GM23338 (cell line): ENCODE results near the gene BMAL1. TPM values are rescaled to one million over a fixed set of nuclear protein-coding genes. Genes with fewer than 3 reads are reported as not detected.

Experiments used
- ATAC-seq: fragments of 200-7000 bp; cut with Tn5 transposase; 3 replicates; pipeline ENCODE4 v1.9.1; 2020
- DNase-seq: peaks from one replicate; pipeline ENCODE4 v3.0.0-alpha.2; 2015; ENCODE audit warnings: low spot score
- H2AFZ ChIP-seq: fragments of 200-600 bp; sonication (generic); 2 replicates; pipeline ENCODE4 v1.8.0; 2016; ENCODE audit warnings: antibody characterized with exemption, mild to moderate bottlenecking, moderate library complexity
- H3F3A ChIP-seq: fragments of 200-600 bp; sonication (generic); replicated peaks from 2 replicates; pipeline ENCODE4 v1.8.0; 2017; ENCODE audit warnings: antibody characterized with exemption, mixed run types, low read depth
- H3K27ac ChIP-seq: fragments of 200-600 bp; sonication (generic); 2 replicates; pipeline ENCODE4 v1.6.1; 2016; ENCODE audit warnings: low read depth
- H3K27me3 ChIP-seq: fragments of 200-600 bp; sonication (generic); 2 replicates; pipeline ENCODE4 v1.8.0; 2016; ENCODE audit warnings: mild to moderate bottlenecking, mixed run types, moderate library complexity; ENCODE audit not compliant: insufficient read depth
- H3K36me3 ChIP-seq: fragments of 200-600 bp; sonication (generic); 2 replicates; pipeline ENCODE4 v1.8.0; 2016; ENCODE audit warnings: mild to moderate bottlenecking; ENCODE audit not compliant: insufficient read depth
- H3K4me1 ChIP-seq: fragments of 200-600 bp; sonication (generic); 2 replicates; pipeline ENCODE4 v1.8.0; 2016; ENCODE audit warnings: mild to moderate bottlenecking, moderate library complexity; ENCODE audit not compliant: insufficient read depth
- H3K4me2 ChIP-seq: fragments of 200-600 bp; sonication (generic); 2 replicates; pipeline ENCODE4 v1.7.1; 2017; ENCODE audit warnings: mixed run types
- H3K4me3 ChIP-seq: fragments of 200-600 bp; sonication (generic); 2 replicates; pipeline ENCODE4 v1.6.1; 2016; ENCODE audit warnings: mixed run types
- H3K79me2 ChIP-seq: fragments of 200-600 bp; sonication (generic); replicated peaks from 2 replicates; pipeline ENCODE4 v1.8.0; 2017; ENCODE audit warnings: mild to moderate bottlenecking; ENCODE audit not compliant: insufficient read depth
- H3K9me2 ChIP-seq: fragments of 200-600 bp; sonication (generic); 2 replicates; pipeline ENCODE4 v1.8.0; 2017; ENCODE audit not compliant: insufficient read depth
- H4K20me1 ChIP-seq: fragments of 200-600 bp; sonication (generic); replicated peaks from 2 replicates; pipeline ENCODE4 v1.8.0; 2017; ENCODE audit warnings: mild to moderate bottlenecking; ENCODE audit not compliant: insufficient read depth
- H3K27ac Mint-ChIP-seq: 2 replicates; pipeline ENCODE4 v1.8.0; 2020; ENCODE audit warnings: inconsistent platforms, mild to moderate bottlenecking, moderate library complexity, mixed read lengths
- H3K27me3 Mint-ChIP-seq: 3 replicates; pipeline ENCODE4 v1.8.0; 2022; ENCODE audit warnings: low read depth, mild to moderate bottlenecking, moderate library complexity, mixed read lengths, inconsistent platforms; ENCODE audit not compliant: insufficient read depth, poor library complexity
- H3K36me3 Mint-ChIP-seq: 3 replicates; pipeline ENCODE4 v1.8.0; 2021; ENCODE audit warnings: low read depth, mild to moderate bottlenecking, inconsistent platforms, moderate library complexity, mixed read lengths
- H3K4me1 Mint-ChIP-seq: 3 replicates; pipeline ENCODE4 v1.8.0; 2020; ENCODE audit warnings: mild to moderate bottlenecking, inconsistent platforms, mixed read lengths
- H3K4me3 Mint-ChIP-seq: 3 replicates; pipeline ENCODE4 v1.8.0; 2021; ENCODE audit warnings: moderate library complexity, mild to moderate bottlenecking, inconsistent platforms, mixed read lengths
- H3K9me3 Mint-ChIP-seq: 3 replicates; pipeline ENCODE4 v1.8.0; 2020; ENCODE audit warnings: moderate library complexity, mild to moderate bottlenecking, inconsistent platforms, mixed read lengths
- EZH2phosphoT487 ChIP-seq: fragments of 200-600 bp; sonication (generic); IDR thresholded peaks from one replicate; pipeline ENCODE4 v1.8.1; 2018; ENCODE audit warnings: antibody characterized with exemption; ENCODE audit not compliant: unreplicated experiment
- JUNB ChIP-seq: IDR thresholded peaks from one replicate; pipeline ENCODE4 v1.6.1; 2016; ENCODE audit warnings: antibody characterized with exemption; ENCODE audit not compliant: unreplicated experiment
- NANOG ChIP-seq: IDR thresholded peaks from 2 replicates; pipeline ENCODE4 v1.6.1; 2016; ENCODE audit warnings: antibody characterized with exemption, borderline replicate concordance
- POLR2AphosphoS5 ChIP-seq: IDR thresholded peaks from 2 replicates; pipeline ENCODE4 v1.6.1; 2016; ENCODE audit warnings: antibody characterized with exemption, low read depth
- ZNF331 ChIP-seq: fragments of 250-450 bp; sonication (Bioruptor Pico); IDR thresholded peaks from 2 replicates; pipeline ENCODE4 v1.5.0; 2020; ENCODE audit warnings: low read depth, mild to moderate bottlenecking, moderate library complexity
- polyA plus RNA-seq: library from polyadenylated mRNA; unstranded; fragments of >200 nt; fragmentation: Nextera tagmentation; extraction: Ambion mirVana; gene quantifications from 2 replicates; pipeline ENCODE4 v1.2.1, GENCODE V29; 2016
- total RNA-seq: library from RNA; depleted of rRNA; stranded (reverse); fragments of >200 nt; shearing (Covaris generic); gene quantifications from 2 replicates; pipeline ENCODE4 v1.2.3, GENCODE V29; 2014
- TF ChIP-seq, protein P1 (sequence below): IDR thresholded peaks from one replicate; pipeline ENCODE4 v1.6.1; 2018; ENCODE audit warnings: antibody characterized with exemption; ENCODE audit not compliant: unreplicated experiment
- TF ChIP-seq, protein P2 (sequence below): IDR thresholded peaks from 2 replicates; pipeline ENCODE4 v1.6.1; 2016; ENCODE audit warnings: antibody characterized with exemption
- TF ChIP-seq, protein P3 (sequence below): fragments of 250-450 bp; sonication (Bioruptor Pico); IDR thresholded peaks from 2 replicates; pipeline ENCODE4 v1.5.0; 2020; ENCODE audit warnings: mild to moderate bottlenecking, moderate library complexity
- TF ChIP-seq, protein P4 (sequence below), 2 experiments: fragments of 200-600 bp in 1 of 2; sonication (generic) in 1 of 2; conservative IDR thresholded peaks; 2 replicates each; pipeline versions ENCODE4 v1.5.1 to v1.6.1; 2016 to 2017; ENCODE audit warnings: antibody characterized with exemption in 2 of 2, low read depth in 2 of 2, mild to moderate bottlenecking in 2 of 2, moderate library complexity in 1 of 2

BMAL1 gene
- total and polyA plus RNA-seq, 2 experiments from 2014 or later = 5.1 to 7.2 TPM

DNA sequence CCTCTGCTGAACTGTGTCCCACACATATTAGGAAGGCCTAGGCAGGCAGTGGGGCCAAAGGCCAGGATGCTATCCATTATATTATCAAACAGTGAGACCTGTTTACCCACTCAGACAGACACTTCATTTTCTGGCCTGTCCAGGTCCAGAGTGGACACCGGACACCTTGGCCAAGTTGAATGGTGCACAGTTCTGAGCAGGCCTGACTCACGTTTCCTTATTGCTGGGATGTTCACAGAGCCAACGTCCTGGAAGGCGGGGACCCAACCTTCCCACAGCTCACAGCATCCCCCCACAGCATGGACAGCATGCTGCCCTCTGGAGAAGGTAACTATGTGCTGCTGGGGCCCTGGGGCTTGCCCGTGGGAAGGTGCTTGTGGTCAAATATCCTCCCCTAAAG lies 98.8 kb downstream of the BMAL1 start (continued):
- TF ChIP-seq, protein P1, sequence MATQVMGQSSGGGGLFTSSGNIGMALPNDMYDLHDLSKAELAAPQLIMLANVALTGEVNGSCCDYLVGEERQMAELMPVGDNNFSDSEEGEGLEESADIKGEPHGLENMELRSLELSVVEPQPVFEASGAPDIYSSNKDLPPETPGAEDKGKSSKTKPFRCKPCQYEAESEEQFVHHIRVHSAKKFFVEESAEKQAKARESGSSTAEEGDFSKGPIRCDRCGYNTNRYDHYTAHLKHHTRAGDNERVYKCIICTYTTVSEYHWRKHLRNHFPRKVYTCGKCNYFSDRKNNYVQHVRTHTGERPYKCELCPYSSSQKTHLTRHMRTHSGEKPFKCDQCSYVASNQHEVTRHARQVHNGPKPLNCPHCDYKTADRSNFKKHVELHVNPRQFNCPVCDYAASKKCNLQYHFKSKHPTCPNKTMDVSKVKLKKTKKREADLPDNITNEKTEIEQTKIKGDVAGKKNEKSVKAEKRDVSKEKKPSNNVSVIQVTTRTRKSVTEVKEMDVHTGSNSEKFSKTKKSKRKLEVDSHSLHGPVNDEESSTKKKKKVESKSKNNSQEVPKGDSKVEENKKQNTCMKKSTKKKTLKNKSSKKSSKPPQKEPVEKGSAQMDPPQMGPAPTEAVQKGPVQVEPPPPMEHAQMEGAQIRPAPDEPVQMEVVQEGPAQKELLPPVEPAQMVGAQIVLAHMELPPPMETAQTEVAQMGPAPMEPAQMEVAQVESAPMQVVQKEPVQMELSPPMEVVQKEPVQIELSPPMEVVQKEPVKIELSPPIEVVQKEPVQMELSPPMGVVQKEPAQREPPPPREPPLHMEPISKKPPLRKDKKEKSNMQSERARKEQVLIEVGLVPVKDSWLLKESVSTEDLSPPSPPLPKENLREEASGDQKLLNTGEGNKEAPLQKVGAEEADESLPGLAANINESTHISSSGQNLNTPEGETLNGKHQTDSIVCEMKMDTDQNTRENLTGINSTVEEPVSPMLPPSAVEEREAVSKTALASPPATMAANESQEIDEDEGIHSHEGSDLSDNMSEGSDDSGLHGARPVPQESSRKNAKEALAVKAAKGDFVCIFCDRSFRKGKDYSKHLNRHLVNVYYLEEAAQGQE = no peak
- no peak for TF ChIP-seq JUNB

DNA sequence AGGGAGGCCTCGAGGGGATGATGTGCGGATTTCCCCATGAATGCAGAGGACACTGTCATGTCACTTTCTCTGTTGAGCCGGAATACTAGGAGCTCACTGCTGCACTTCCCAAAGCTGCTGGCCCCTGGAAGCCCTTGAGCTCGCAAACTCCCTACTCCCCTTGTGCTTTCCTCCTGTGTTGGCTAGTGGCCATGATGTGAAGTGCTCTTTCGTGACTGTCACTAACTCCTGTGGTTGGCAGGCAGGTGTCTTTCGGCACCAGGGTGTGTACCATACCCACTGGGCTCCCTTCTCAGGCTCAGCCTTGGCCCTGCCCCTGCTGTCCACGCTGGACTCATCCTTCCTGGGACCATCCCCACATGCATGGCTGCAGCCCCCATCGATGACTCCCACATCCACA lies 99.2 kb downstream of the BMAL1 start:
- H3K4me1 Mint-ChIP-seq = peaks cover 7% of the 10 kb centered on the region
- ATAC-seq = no peak
- no peak for TF ChIP-seq NANOG
- no peak for TF ChIP-seq JUNB
- TF ChIP-seq, protein P2, sequence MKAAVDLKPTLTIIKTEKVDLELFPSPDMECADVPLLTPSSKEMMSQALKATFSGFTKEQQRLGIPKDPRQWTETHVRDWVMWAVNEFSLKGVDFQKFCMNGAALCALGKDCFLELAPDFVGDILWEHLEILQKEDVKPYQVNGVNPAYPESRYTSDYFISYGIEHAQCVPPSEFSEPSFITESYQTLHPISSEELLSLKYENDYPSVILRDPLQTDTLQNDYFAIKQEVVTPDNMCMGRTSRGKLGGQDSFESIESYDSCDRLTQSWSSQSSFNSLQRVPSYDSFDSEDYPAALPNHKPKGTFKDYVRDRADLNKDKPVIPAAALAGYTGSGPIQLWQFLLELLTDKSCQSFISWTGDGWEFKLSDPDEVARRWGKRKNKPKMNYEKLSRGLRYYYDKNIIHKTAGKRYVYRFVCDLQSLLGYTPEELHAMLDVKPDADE = no peak
- TF ChIP-seq, protein P3, sequence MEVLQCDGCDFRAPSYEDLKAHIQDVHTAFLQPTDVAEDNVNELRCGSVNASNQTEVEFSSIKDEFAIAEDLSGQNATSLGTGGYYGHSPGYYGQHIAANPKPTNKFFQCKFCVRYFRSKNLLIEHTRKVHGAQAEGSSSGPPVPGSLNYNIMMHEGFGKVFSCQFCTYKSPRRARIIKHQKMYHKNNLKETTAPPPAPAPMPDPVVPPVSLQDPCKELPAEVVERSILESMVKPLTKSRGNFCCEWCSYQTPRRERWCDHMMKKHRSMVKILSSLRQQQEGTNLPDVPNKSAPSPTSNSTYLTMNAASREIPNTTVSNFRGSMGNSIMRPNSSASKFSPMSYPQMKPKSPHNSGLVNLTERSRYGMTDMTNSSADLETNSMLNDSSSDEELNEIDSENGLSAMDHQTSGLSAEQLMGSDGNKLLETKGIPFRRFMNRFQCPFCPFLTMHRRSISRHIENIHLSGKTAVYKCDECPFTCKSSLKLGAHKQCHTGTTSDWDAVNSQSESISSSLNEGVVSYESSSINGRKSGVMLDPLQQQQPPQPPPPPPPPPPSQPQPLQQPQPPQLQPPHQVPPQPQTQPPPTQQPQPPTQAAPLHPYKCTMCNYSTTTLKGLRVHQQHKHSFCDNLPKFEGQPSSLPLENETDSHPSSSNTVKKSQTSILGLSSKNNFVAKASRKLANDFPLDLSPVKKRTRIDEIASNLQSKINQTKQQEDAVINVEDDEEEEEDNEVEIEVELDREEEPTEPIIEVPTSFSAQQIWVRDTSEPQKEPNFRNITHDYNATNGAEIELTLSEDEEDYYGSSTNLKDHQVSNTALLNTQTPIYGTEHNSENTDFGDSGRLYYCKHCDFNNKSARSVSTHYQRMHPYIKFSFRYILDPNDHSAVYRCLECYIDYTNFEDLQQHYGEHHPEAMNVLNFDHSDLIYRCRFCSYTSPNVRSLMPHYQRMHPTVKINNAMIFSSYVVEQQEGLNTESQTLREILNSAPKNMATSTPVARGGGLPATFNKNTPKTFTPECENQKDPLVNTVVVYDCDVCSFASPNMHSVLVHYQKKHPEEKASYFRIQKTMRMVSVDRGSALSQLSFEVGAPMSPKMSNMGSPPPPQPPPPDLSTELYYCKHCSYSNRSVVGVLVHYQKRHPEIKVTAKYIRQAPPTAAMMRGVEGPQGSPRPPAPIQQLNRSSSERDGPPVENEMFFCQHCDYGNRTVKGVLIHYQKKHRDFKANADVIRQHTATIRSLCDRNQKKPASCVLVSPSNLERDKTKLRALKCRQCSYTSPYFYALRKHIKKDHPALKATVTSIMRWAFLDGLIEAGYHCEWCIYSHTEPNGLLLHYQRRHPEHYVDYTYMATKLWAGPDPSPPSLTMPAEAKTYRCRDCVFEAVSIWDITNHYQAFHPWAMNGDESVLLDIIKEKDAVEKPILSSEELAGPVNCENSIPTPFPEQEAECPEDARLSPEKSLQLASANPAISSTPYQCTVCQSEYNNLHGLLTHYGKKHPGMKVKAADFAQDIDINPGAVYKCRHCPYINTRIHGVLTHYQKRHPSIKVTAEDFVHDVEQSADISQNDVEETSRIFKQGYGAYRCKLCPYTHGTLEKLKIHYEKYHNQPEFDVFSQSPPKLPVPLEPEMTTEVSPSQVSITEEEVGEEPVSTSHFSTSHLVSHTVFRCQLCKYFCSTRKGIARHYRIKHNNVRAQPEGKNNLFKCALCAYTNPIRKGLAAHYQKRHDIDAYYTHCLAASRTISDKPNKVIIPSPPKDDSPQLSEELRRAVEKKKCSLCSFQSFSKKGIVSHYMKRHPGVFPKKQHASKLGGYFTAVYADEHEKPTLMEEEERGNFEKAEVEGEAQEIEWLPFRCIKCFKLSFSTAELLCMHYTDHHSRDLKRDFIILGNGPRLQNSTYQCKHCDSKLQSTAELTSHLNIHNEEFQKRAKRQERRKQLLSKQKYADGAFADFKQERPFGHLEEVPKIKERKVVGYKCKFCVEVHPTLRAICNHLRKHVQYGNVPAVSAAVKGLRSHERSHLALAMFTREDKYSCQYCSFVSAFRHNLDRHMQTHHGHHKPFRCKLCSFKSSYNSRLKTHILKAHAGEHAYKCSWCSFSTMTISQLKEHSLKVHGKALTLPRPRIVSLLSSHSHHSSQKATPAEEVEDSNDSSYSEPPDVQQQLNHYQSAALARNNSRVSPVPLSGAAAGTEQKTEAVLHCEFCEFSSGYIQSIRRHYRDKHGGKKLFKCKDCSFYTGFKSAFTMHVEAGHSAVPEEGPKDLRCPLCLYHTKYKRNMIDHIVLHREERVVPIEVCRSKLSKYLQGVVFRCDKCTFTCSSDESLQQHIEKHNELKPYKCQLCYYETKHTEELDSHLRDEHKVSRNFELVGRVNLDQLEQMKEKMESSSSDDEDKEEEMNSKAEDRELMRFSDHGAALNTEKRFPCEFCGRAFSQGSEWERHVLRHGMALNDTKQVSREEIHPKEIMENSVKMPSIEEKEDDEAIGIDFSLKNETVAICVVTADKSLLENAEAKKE (CRISPR knock-in tag) = no peak
- TF ChIP-seq POLR2AphosphoS5 = no peak
- no peak for TF ChIP-seq ZNF331 (CRISPR knock-in tag)
- TF ChIP-seq, protein P1 = no peak
- TF ChIP-seq EZH2phosphoT487 = no peak
- TF ChIP-seq, protein P4, sequence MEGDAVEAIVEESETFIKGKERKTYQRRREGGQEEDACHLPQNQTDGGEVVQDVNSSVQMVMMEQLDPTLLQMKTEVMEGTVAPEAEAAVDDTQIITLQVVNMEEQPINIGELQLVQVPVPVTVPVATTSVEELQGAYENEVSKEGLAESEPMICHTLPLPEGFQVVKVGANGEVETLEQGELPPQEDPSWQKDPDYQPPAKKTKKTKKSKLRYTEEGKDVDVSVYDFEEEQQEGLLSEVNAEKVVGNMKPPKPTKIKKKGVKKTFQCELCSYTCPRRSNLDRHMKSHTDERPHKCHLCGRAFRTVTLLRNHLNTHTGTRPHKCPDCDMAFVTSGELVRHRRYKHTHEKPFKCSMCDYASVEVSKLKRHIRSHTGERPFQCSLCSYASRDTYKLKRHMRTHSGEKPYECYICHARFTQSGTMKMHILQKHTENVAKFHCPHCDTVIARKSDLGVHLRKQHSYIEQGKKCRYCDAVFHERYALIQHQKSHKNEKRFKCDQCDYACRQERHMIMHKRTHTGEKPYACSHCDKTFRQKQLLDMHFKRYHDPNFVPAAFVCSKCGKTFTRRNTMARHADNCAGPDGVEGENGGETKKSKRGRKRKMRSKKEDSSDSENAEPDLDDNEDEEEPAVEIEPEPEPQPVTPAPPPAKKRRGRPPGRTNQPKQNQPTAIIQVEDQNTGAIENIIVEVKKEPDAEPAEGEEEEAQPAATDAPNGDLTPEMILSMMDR (conservative IDR thresholded peaks at IDR 0.05; ENCODE audit: low read depth in 2 of 2) = no peak

More for the DNA sequence above, 99.2 kb downstream of the BMAL1 start:
- H3K27me3 Mint-ChIP-seq = peaks cover 4% of the 10 kb centered on the region
- Histone ChIP-seq H3K79me2 (no peaks in the 10 kb centered on the region), H3K27ac (no peak overlapping the region), H2AFZ (no peak overlapping the region), H3K4me3 (no peak overlapping the region), H3K9me2 (no peaks in the 10 kb centered on the region), H3K36me3 (no peaks in the 10 kb centered on the region), H3K27me3 (no peaks in the 10 kb centered on the region), H4K20me1 (no peaks in the 10 kb centered on the region), H3F3A (no peaks in the 10 kb centered on the region), H3K4me2 (no peak overlapping the region), H3K4me1 (no peaks in the 10 kb centered on the region)
- no peak overlapping the region for H3K27ac Mint-ChIP-seq
- no peaks in the 10 kb centered on the region for H3K9me3 Mint-ChIP-seq
- DNase-seq = no peak
- H3K4me3 Mint-ChIP-seq = no peak overlapping the region
- H3K36me3 Mint-ChIP-seq = no peaks in the 10 kb centered on the region
